GM12801 (cell line): ENCODE measurements around the gene WDPCP.

Experiments used
- TF ChIP-seq, protein P1 (sequence below): IDR thresholded peaks from one replicate; pipeline ENCODE4 v1.5.1; 2011; ENCODE audit warnings: control low read depth; ENCODE audit not compliant: insufficient read length; ENCODE audit errors: extremely low read depth

The WDPCP gene

DNA sequence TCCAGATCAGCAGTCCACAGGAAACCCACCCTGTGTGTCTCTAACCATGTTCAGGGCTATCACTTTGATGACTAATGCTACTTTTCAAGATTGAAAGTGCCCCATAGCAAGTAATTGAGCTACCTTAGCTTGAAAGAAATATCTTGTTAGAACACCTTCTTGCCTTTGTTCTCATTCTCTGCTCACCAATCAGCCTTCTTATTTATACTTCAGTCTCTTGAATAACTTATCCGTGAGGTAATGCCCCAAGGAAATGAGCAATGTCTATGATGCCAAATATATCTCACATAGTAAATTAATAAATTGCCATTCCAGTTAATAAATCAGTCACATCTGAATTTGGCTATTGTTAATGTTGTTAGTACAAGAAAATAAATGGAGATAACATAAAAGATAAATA is 141.6 kb downstream of the WDPCP start:
- TF ChIP-seq, protein P1, sequence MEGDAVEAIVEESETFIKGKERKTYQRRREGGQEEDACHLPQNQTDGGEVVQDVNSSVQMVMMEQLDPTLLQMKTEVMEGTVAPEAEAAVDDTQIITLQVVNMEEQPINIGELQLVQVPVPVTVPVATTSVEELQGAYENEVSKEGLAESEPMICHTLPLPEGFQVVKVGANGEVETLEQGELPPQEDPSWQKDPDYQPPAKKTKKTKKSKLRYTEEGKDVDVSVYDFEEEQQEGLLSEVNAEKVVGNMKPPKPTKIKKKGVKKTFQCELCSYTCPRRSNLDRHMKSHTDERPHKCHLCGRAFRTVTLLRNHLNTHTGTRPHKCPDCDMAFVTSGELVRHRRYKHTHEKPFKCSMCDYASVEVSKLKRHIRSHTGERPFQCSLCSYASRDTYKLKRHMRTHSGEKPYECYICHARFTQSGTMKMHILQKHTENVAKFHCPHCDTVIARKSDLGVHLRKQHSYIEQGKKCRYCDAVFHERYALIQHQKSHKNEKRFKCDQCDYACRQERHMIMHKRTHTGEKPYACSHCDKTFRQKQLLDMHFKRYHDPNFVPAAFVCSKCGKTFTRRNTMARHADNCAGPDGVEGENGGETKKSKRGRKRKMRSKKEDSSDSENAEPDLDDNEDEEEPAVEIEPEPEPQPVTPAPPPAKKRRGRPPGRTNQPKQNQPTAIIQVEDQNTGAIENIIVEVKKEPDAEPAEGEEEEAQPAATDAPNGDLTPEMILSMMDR: no peak

DNA sequence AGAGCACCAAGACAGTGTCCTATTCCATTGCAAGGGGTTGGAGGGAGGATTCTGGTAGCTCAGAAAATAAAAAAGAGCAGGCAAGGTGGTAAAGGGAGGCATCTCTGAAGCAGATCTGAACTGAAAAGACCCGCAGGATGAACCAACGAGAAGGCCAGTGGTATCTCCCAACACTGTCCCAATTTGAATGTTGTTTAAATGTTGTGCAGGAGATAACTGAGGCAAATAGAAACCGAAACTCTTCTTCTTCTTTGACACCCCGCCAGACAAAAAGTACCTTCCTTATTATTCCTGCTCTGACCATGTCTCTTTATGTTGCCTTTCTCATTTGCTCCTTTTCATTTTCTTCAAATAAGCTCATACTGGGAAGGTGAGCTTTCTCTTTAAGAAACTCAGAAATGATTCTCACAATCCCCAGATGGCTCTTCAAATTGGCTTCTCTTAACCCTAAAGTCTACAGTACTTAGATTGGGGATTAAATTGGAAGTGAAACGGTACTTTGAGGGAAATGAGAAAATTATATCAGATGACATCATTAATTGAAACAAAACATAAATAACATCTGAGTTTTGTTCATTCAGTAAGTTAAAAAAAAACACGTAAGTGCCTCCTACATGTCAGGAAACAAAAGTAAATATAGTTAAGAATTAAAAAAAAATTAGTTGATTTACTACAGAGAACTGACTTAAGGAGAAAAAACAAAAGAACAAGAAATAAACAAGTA is 143.6 kb downstream of the WDPCP start:
- TF ChIP-seq, protein P1: no peak

DNA sequence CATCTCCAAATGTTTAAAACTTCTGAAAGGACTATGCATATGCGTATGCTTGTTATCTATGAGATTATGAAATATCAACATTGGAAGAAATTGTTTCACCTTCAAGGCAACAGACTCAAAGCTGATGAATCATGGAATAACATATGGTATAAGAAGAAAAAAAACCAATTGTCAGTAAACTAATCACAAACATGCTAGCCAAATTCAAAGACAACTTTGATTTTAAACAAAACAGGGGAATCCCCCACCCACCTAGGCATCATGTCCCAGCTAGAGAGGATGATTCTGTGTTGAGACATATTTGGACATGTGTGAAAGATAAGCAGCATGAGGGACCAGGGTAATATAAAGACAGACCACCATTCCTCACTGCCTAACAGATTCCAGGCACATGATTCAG is 147.7 kb downstream of the WDPCP start:
- TF ChIP-seq, protein P1: no peak

DNA sequence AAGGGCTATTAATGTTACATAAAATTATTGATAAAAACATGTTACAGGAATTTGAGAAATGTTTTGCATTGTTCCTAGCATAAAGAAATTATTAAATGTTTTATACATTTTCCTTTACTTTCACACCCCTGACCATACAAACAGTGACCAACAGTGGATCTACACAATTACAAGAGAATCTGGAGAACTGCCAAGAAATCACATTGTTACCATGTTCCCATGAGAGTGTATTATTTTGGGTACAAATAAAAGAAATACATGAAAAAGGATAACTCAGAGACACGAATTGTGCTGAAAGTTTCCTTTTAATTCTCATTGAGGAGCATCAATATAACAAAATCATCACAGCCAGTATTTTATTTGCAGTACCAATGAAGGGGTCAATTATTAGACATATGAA is 150.1 kb downstream of the WDPCP start:
- TF ChIP-seq, protein P1: no peak

DNA sequence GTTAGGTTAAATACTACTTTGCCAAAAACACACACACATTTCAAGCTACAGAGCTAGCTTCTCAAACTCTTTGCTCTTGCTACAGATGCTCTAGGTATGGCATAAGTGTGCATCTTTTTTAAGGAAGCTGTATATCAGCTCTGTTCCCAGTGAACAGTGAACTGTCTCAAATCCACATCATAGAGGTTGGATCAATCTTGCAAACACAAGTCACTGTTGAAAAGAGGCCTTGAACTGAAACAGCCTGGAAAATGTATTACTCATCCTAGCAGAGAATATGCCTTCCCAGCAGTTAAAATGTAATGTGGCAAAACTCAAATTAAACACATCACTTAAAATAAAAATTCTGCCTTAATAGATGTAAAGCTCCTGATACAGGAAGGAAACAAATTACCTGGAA is 151.8 kb downstream of the WDPCP start:
- TF ChIP-seq, protein P1: no peak

DNA sequence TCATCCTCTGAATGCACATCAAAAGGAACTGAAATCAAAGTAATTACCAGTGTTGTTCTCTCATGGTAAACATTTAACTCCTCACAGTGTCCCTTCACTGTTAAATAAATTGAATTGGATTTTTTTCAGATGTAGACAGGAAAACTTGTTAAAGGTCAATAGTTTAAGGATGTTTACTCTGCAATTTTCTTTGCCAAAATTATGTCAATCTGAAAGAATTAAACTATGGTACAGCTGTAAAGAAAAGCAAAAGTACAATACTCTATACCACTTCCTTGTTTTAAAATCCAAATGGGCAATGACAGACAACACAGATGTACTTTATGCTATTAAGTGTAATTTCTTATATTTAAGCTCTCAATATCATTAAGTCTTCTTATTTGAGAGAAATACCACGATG is 153.2 kb downstream of the WDPCP start:
- TF ChIP-seq, protein P1: no peak

DNA sequence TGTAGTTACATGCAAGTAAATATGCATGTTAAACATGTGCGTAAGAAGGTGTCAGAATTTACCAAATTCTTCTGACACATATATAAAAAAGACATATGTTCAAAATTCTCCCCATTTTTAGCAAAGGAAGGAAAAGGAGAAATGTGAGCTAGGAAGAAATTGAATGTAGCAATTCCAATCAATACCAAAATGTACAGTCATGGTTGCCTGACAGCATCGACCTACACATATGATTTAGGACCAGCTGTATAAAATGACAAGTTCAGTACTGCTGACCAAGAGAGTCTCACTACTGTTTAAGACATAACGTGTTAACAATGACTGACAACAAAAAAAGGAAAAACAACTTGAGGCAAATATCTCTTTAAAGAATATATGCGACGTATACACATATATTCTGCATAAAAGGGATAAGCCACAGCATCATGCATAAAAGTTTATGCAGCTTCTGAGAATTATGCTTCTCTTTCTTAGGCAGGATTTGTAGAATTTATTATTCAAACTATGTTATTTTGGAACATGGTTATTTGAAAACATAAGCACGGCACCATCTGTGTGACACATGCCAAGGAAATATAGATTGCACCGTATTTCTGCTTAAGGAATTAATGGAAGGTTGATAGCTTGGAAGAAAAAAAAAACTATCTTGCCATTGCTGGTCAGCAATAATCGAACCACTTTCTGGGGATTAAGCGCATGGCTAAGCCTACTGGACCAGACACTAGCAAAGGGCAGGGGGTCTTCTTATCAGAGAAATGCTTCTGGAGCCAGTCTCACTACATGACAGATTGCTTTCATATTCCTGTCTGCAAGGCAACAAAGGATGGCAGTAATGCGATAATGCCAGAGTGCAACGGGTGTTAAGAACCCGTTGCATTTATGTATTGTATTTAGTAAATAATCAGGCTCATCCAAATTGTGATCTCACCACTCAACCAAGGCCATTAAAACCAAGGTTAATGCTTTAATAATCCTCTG is 154.0 kb downstream of the WDPCP start:
- TF ChIP-seq, protein P1: no peak
